GM19025 (cell line): Measurements from ENCODE around the gene CCNF.
A peak's percentile ranks its signal among the peaks of the same experiment; 100 is the strongest.

ENCODE experiments used
- ATAC-seq: cut with Tn5 transposase; IDR thresholded peaks from one replicate; pipeline ENCODE4 v1.9.1; 2021; ENCODE audit warnings: mild to moderate bottlenecking, low read depth, moderate library complexity; ENCODE audit not compliant: unreplicated experiment

Gene CCNF

DNA sequence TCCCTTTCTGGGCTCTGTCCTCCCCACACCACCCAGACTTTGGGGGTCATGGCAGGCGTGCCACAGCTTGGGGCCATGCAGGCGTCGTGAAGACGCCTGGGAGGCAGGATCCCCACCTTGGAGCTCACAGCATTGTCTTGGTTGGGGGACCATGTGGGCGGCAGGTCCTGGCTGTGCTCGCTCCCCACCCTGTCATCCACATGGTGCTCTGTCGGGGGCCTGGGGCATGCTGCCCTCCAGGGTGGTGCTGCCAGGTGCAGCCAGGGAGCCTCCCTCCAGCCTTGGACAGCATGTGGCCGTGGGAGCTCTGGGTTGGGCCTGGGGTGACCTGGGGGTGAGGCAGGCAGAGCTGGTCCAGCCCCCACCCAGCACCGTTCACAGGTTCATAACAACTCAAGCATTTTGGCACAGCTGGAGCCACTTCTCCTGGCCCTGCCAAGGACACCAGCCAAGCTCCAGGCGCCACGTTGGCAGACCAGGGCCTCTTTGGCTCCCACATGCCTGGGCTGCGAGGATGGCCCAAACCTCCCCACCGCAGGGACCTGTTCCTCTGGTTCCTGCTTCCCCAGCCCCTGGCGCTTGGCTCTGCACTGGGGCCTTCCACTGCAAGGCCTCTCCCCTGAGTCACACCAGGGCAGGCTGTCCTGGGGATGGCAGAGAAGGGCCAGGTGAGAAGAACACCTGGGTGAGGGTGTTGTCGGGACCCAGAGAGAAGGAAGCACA lies 69.4 kb downstream of the CCNF start:
- ATAC-seq: no peak

GRCh38 chr16:2499454-2499853 lies 70.2 kb downstream of the CCNF start:
- ATAC-seq: no peak

- no peak for ATAC-seq
Observed at GRCh38 chr16:2499890-2500429, 70.7 kb downstream of the CCNF start.

DNA sequence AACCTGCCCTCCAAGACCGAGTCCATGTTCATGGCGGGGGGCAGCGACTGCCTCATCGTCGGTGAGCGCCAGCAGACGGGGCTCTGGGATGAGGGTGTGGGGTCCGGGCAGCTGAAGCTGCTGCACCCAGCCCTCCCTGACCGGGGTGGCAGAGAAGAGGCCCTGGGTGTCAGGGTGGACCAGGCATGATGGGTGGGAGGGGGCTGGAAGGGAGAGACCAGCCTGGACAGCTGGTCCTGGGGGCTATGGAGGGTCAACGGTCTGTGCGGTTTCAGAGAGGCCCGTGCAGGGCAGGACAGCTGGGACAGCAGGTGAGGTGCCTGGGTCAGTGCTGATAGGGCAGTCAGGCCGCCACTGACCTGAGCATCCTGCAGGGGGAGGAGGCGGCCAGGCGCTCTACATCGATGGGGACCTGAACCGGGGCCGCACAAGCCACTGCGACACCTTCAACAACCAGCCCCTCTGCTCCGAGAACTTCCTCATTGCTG lies 71.2 kb downstream of the CCNF start:
- no peak for ATAC-seq

DNA sequence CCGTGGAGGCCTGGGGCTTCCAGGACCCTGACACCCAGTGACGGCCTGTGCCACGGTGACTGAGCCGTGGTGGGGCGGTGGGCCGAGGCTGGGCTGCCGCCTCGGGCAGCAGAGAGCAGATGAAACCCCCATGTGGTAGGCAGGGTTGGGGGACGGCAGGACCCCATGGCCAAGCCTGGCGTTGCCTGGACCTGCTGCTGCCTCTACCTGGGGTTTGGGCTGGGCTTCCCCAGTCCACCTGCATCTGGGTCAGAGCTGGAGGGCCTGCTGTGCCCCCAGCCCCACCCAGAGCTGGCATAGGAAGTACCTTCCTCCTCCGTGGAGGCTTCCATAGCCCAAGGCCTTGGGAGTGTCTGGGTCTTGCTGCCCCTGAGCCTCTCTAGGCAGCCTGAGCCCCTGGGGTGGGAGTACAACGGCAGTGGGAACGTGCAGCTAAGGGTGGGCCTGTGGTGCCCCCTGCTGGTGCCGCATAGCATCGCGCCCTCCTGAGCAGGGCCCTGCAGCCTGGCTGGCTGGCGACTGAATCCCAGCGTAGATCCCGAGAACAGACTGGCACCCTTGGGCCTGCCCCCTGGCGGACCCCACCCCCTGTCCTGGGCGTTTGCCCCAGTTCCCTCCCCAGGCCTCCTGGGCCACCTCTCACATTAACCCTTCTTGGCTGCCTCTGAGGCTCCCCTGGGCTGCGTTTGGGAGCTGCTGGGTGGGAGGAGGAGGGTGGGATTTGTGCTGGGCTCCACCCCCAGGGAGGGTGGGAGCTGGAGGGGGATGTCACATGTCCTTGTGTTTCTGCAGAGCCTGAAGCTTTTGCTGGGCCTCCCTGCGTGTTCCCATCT lies 71.9 kb downstream of the CCNF start:
- peak; percentile 58 for ATAC-seq

- ATAC-seq: no peak
Observed at GRCh38 chr16:2501946-2502895, 73.0 kb downstream of the CCNF start.

GRCh38 chr16:2505695-2506094 lies 76.4 kb downstream of the CCNF start:
- ATAC-seq: no peak

DNA sequence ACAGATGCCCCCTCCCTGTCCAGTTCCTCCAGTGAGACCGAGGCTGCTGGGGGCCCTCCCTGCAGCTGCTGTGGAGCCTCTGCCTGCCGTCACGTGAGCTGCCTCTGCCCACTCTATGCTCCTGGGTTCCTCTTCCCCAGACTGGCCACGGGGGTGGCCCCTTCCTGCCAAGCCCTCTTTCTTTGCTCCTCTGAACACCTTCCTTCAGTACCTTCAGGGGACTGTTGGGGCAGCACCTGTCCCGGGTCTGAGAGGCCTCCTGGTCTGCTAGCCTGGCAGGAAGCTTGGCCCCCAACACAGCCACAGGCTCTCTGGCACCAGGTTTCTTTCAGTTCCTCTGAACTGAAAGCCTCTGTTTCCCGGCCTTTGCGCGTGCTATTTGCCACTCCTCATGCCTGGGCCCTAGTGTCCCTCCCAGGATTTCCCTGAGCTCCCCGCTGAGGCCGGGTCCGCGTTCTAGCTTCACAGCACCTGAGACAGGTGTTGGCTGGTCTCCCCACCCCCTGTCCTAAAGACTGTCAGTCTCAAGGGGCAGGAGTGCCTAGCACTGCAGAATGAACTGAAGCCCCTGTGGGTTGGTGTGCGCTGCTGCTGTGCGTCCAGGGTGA lies 77.9 kb downstream of the CCNF start:
- ATAC-seq: no peak

DNA sequence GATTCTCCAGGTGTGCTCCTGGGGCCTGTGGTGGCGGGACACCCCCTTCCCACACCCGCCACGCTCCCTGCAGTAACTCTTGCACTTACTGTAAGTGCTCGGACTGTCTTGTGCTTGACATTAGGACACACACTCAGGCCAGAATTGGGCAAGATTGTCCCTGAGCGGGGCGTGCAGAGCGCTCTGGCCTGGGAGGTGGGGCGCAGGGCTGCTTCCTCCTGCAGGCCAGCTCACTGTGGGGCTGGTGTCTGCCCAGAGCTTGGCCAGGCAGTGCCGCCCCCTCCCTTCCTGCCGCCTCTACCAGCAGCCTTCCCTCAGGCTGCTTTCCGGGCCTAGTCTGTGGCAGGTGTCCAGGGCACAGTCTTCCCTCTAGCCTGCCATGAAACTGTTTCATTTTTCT lies 78.4 kb downstream of the CCNF start:
- ATAC-seq: no peak
